PC-9 (cell line): Measurements from ENCODE around the gene COMMD10. TPM values are rescaled to one million over a fixed set of nuclear protein-coding genes. Genes with fewer than 3 reads are reported as not detected.

Source experiments
- BruUV-seq: library from RNA; stranded (reverse); fragments of 400-500 nt; replicated peaks from 2 replicates; lab custom pipeline; 2021; lab: Mats Ljungman, UMichigan
- CTCF ChIA-PET: fragments of 300-600 bp; sonication (Branson Sonifier 250); formaldehyde crosslinking; loops from one replicate; lab custom pipeline; 2022; ENCODE audit warnings: antibody characterized with exemption; lab: Charles Lee
- POLR2A ChIA-PET: fragments of 300-600 bp; sonication (Branson Sonifier 250); formaldehyde crosslinking; loops from one replicate; lab custom pipeline; 2022; ENCODE audit warnings: antibody characterized with exemption; ENCODE audit not compliant: unreplicated experiment; lab: Charles Lee
- DNase-seq, 2 experiments: peaks; one replicate each; pipeline versions ENCODE4 v3.0.0 to v3.0.0-alpha.2; 2015 to 2022; ENCODE audit warnings: mixed read lengths in 1 of 2
- H2AFZ ChIP-seq: fragments of 200-600 bp; sonication (generic); 2 replicates; pipeline ENCODE4 v1.8.1; 2017; ENCODE audit warnings: antibody characterized with exemption
- H3F3A ChIP-seq: fragments of 200-600 bp; sonication (generic); 2 replicates; pipeline ENCODE4 v1.8.1; 2017; ENCODE audit warnings: antibody characterized with exemption, mild to moderate bottlenecking, low read depth; ENCODE audit not compliant: insufficient read depth
- H3K27ac ChIP-seq: fragments of 200-600 bp; sonication (generic); 2 replicates; pipeline ENCODE4 v1.6.1; 2016; ENCODE audit warnings: mixed run types
- H3K27me3 ChIP-seq: fragments of 200-600 bp; sonication (generic); 2 replicates; pipeline ENCODE4 v1.6.1; 2016; ENCODE audit warnings: low read depth, mixed run types; ENCODE audit not compliant: insufficient read depth
- H3K36me3 ChIP-seq: fragments of 200-600 bp; sonication (generic); 2 replicates; pipeline ENCODE4 v1.6.1; 2016; ENCODE audit warnings: low read depth, mixed run types
- H3K4me1 ChIP-seq: fragments of 200-600 bp; sonication (generic); replicated peaks from 2 replicates; pipeline ENCODE4 v1.6.1; 2016; ENCODE audit warnings: mixed run types; ENCODE audit not compliant: insufficient read depth
- H3K4me2 ChIP-seq: fragments of 200-600 bp; sonication (generic); 2 replicates; pipeline ENCODE4 v1.6.1; 2017; ENCODE audit warnings: mixed run types
- H3K4me3 ChIP-seq: fragments of 200-600 bp; sonication (generic); 2 replicates; pipeline ENCODE4 v1.6.1; 2016; ENCODE audit warnings: mixed run types
- H3K79me2 ChIP-seq: fragments of 200-600 bp; sonication (generic); 2 replicates; pipeline ENCODE4 v1.6.1; 2017; ENCODE audit warnings: low read depth, mixed run types
- H3K9me2 ChIP-seq: fragments of 200-600 bp; sonication (generic); 2 replicates; pipeline ENCODE4 v1.8.1; 2017; ENCODE audit warnings: mild to moderate bottlenecking; ENCODE audit not compliant: insufficient read depth
- H3K9me3 ChIP-seq: fragments of 200-600 bp; sonication (generic); 2 replicates; pipeline ENCODE4 v1.8.1; 2016; ENCODE audit warnings: low read depth; ENCODE audit not compliant: insufficient read depth
- H4K20me1 ChIP-seq: fragments of 200-600 bp; sonication (generic); 2 replicates; pipeline ENCODE4 v1.8.1; 2017; ENCODE audit not compliant: insufficient read depth
- EZH2 ChIP-seq: fragments of 200-600 bp; sonication (generic); IDR thresholded peaks from 2 replicates; pipeline ENCODE4 v1.8.0; 2017; ENCODE audit warnings: antibody characterized with exemption, low read depth
- intact Hi-C: fragments of 100-400 bp; cut with micrococcal nuclease; formaldehyde crosslinking; loops from one replicate; pipeline ENCODE4 v1.10.0; 2022; ENCODE audit not compliant: unreplicated experiment
- total RNA-seq: library from RNA; stranded (reverse); gene quantifications from 2 replicates; pipeline ENCODE4 v1.2.3, GENCODE V29; 2021
- TF ChIP-seq, protein P1 (sequence below): fragments of 200-600 bp; sonication (generic); conservative IDR thresholded peaks from 2 replicates; pipeline ENCODE4 v1.6.1; 2017; ENCODE audit warnings: mixed run types, antibody characterized with exemption, mild to moderate bottlenecking, moderate library complexity

COMMD10 gene
- total RNA-seq, 1 experiment from 2014 or later, result 17.9 TPM

- POLR2A ChIA-PET, result no interaction called here
- H3K27me3 ChIP-seq, result no peaks in the 10 kb centered on the region
- no peaks in the 10 kb centered on the region for H4K20me1 ChIP-seq
- BruUV-seq, result no TSS peak
- no peaks in the 10 kb centered on the region for H3F3A ChIP-seq
- intact Hi-C loops, result no loop called here
- no peaks in the 10 kb centered on the region for H3K4me1 ChIP-seq
- no peak overlapping the region for H3K4me3 ChIP-seq
- H3K9me3 ChIP-seq, result no peaks in the 10 kb centered on the region; the same call in 1 of the 2 replicates
- H3K79me2 ChIP-seq, result no peaks in the 10 kb centered on the region
- CTCF ChIA-PET, result no interaction called here
- no peak overlapping the region for H3K27ac ChIP-seq
- TF ChIP-seq, protein P1, sequence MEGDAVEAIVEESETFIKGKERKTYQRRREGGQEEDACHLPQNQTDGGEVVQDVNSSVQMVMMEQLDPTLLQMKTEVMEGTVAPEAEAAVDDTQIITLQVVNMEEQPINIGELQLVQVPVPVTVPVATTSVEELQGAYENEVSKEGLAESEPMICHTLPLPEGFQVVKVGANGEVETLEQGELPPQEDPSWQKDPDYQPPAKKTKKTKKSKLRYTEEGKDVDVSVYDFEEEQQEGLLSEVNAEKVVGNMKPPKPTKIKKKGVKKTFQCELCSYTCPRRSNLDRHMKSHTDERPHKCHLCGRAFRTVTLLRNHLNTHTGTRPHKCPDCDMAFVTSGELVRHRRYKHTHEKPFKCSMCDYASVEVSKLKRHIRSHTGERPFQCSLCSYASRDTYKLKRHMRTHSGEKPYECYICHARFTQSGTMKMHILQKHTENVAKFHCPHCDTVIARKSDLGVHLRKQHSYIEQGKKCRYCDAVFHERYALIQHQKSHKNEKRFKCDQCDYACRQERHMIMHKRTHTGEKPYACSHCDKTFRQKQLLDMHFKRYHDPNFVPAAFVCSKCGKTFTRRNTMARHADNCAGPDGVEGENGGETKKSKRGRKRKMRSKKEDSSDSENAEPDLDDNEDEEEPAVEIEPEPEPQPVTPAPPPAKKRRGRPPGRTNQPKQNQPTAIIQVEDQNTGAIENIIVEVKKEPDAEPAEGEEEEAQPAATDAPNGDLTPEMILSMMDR, result no peak
- TF ChIP-seq EZH2, result no peak
- DNase-seq, result no peak
- H3K9me2 ChIP-seq, result 0 out of 2 replicates have a peak, but pooled peaks cover 5% of the 10 kb centered on the region
- no peaks in the 10 kb centered on the region for H3K36me3 ChIP-seq
- no peak overlapping the region for H3K4me2 ChIP-seq
- no peak overlapping the region for H2AFZ ChIP-seq
Measured at GRCh38 chr5:116340799-116341198, 256.0 kb downstream of the COMMD10 start.

Other genes with a start within 250 kb of the COMMD10 start
- gene ATG12, start 243.5 kb upstream of the COMMD10 start, total RNA-seq, result 39.8 and 48.7 TPM in 2 replicates
- gene AP3S1, start 243.1 kb upstream of the COMMD10 start, total RNA-seq, result 38.8 and 49.1 TPM in 2 replicates
- gene LVRN, start 122.5 kb upstream of the COMMD10 start, total RNA-seq, result 0.40 and 0.79 TPM in 2 replicates
- 0.37 TPM in 1 of 2 replicates, not detected in the other for gene ARL14EPL, start 52.6 kb upstream of the COMMD10 start, total RNA-seq